ENCODE results near the gene SHH. TPM values are rescaled to one million over a fixed set of nuclear protein-coding genes. Genes with fewer than 3 reads are reported as not detected.

SHH gene
- total and polyA plus RNA-seq, 2 of the 4 experiments (the other 2 are of a cell fraction), result under 0.01 to 0.03 TPM

DNA sequence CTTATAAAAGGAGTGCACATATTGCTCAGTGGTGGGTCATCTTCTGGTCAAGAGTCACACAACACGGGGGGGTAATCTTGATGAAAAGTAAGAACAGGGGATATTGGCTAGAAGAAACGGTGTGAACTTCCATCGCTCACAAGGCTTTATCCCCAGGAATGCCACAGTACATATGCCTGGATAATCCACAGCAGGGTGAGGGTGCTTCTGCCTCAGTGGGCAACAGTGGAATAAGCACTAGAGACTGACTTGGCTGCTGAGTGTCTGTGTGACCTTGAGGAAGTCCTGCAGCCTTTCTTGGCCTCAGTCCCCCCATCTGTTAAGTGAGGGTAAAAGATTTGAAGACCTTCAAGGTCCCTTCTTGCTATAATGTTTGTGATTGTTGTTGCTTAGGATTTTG lies 44.9 kb upstream of the SHH start:
- Histone ChIP-seq H3K14ac (replicated peaks; ENCODE audit: low read depth, low read length) (no peak overlapping the region), H2AK5ac (ENCODE audit: low read depth, low read length) (no peak overlapping the region), H4K8ac (ENCODE audit: low read depth in 2 of 2, low read length in 2 of 2) (no peak overlapping the region), H3K4me1 (ENCODE audit: control insufficient read depth, insufficient read depth, low read length) (peaks cover 5% of the 10 kb centered on the region; the same call in 1 of the 2 replicates), H3K18ac (ENCODE audit: low read depth, low read length) (no peak overlapping the region), H3K9me1 (ENCODE audit: insufficient read depth, low read length) (no peaks in the 10 kb centered on the region), H3K79me1 (ENCODE audit: low read depth in 1 of 2, low read length in 2 of 2) (no peaks in the 10 kb centered on the region), H3K23ac (ENCODE audit: low read depth, low read length) (no peak overlapping the region), H3K9me3 (ENCODE audit: control insufficient read depth, insufficient read depth, low read length) (no peaks in the 10 kb centered on the region; the same call in 1 of the 2 replicates), H2BK20ac (ENCODE audit: low read depth, low read length) (no peak overlapping the region), H2BK15ac (ENCODE audit: low read depth, low read length) (no peak overlapping the region), H3K27ac (ENCODE audit: insufficient read depth, low read length) (no peak overlapping the region), H3K4ac (ENCODE audit: low read depth, low read length) (no peak overlapping the region), H2BK5ac (ENCODE audit: low read depth, low read length, poor library complexity, severe bottlenecking) (no peak overlapping the region), H2AK9ac (replicated peaks; ENCODE audit: low read depth, low read length, poor library complexity) (peak overlapping the region; percentile 23), H3K9ac (ENCODE audit: low read depth, low read length) (no peak overlapping the region), H4K91ac (ENCODE audit: insufficient read depth, low read depth, low read length) (no peak overlapping the region), H3K56ac (ENCODE audit: extremely low read depth, insufficient read depth, low read length) (no peak overlapping the region), H3K36me3 (ENCODE audit: control insufficient read depth, insufficient read depth, low read length) (no peaks in the 10 kb centered on the region), H3K27me3 (ENCODE audit: control insufficient read depth, insufficient read depth, low read length) (no peaks in the 10 kb centered on the region), H3K4me3 (ENCODE audit: insufficient read depth, low read depth, low read length) (no peak overlapping the region), H2BK120ac (ENCODE audit: low read depth, low read length) (no peak overlapping the region), H3K4me2 (ENCODE audit: low read depth, low read length) (no peak overlapping the region), H2AFZ (replicated peaks; ENCODE audit: low read length, poor library complexity) (no peak overlapping the region), H4K5ac (ENCODE audit: low read depth, low read length) (no peak overlapping the region), H4K20me1 (ENCODE audit: insufficient read depth, low read length) (no peaks in the 10 kb centered on the region)
- POLR2A ChIA-PET (ENCODE audit: unreplicated experiment), result no interaction called here
- CTCF ChIA-PET, result no interaction called here
- ATAC-seq (ENCODE audit: low read depth) (no peak), DNase-seq (no peak)
- dilution Hi-C loops (cut with HindIII; ENCODE audit: low sequenced_read_pairs, unreplicated experiment), result no loop called here
- TF ChIP-seq CEBPB (IDR thresholded peaks at IDR 0.05; ENCODE audit: low read depth, low read length) (no peak), RFX5 (IDR thresholded peaks at IDR 0.05; ENCODE audit: low read depth, low read length) (no peak), NFE2L2 (IDR thresholded peaks at IDR 0.05; ENCODE audit: low read depth, low read length) (no peak), RAD21 (IDR thresholded peaks at IDR 0.05; ENCODE audit: low read length) (no peak), USF2 (IDR thresholded peaks at IDR 0.05; ENCODE audit: low read depth, low read length) (no peak), MAZ (IDR thresholded peaks at IDR 0.05; ENCODE audit: borderline replicate concordance, low read depth, low read length) (no peak), FOS (IDR thresholded peaks at IDR 0.05; ENCODE audit: low read depth, low read length) (no peak), POLR2A (IDR thresholded peaks at IDR 0.05; ENCODE audit: low read depth, low read length) (no peak), MAFK (IDR thresholded peaks at IDR 0.05; ENCODE audit: low read depth, low read length) (no peak), CTCF (conservative IDR thresholded peaks at IDR 0.05; ENCODE audit: low read depth, low read length) (no peak), BHLHE40 (IDR thresholded peaks at IDR 0.05; ENCODE audit: low read depth, low read length) (no peak), MXI1 (IDR thresholded peaks at IDR 0.05; ENCODE audit: borderline replicate concordance, low read depth, low read length) (no peak), ELK1 (IDR thresholded peaks at IDR 0.05; ENCODE audit: borderline replicate concordance, low read depth, low read length) (no peak), RCOR1 (IDR thresholded peaks at IDR 0.05; ENCODE audit: insufficient replicate concordance, low read length) (no peak), SMC3 (IDR thresholded peaks at IDR 0.05; ENCODE audit: low read depth, low read length) (no peak)
- BruUV-seq (replicated peaks), result no TSS peak
- in situ Hi-C loops (cut with MboI; ENCODE audit: low sequenced_read_pairs), result no loop called here
- intact Hi-C loops (cut with micrococcal nuclease), result no loop called here
- WGBS, 2 experiments (ENCODE audit: extremely low coverage in 2 of 2, insufficient read length in 1 of 2), result 51% methylated on average over 2 of the region's 3 CpGs; no CpG with 5 or more reads in 1 of the 2 experiments
